GM12873 (cell line): Measurements from ENCODE around the gene AEBP1.

Source experiments
- CTCF ChIP-seq: IDR thresholded peaks from 2 replicates; pipeline ENCODE4 v1.5.1; 2012; ENCODE audit warnings: low read depth, mild to moderate bottlenecking, moderate library complexity, low read length, control low read depth; ENCODE audit not compliant: insufficient read depth; ENCODE audit errors: missing control alignments

Gene AEBP1

DNA sequence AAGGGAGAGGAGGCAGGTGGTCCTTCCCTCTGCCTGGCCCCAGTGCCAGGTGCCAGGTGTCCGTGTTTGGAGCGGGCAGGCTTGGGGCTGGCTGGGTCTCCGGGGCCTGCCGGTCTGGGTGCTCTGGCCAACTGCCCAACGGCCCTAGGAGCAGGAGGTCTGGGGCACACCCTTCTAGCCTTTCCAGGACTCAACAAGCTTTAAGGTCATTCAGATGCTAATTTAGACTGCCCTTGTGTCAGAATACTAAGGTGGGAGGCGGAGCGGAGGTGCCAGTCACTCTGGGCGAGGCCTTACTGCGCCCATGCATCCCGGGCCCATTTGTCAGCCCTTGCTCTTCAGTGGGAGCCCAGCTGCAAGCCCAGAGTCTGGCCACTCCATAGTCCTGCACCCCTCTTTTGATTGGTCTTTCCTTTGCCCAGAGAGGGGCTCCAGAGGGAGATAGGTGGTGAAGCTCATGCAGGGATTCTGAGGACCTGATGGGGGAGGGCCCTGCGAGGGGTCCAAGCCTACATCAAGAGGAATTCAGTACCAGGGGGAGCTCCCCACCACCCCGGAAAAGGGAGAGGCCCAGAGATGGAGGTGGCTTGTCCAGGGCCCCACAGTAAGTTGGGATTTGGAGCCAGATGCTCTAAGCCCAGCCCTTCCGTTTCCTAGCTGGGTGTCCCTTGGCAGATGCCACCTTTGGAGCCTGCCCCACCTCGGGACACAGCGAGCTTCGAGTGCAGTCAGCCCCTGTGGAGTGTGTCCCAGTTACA lies 40.1 kb upstream of the AEBP1 start:
- TF ChIP-seq CTCF, result no peak

DNA sequence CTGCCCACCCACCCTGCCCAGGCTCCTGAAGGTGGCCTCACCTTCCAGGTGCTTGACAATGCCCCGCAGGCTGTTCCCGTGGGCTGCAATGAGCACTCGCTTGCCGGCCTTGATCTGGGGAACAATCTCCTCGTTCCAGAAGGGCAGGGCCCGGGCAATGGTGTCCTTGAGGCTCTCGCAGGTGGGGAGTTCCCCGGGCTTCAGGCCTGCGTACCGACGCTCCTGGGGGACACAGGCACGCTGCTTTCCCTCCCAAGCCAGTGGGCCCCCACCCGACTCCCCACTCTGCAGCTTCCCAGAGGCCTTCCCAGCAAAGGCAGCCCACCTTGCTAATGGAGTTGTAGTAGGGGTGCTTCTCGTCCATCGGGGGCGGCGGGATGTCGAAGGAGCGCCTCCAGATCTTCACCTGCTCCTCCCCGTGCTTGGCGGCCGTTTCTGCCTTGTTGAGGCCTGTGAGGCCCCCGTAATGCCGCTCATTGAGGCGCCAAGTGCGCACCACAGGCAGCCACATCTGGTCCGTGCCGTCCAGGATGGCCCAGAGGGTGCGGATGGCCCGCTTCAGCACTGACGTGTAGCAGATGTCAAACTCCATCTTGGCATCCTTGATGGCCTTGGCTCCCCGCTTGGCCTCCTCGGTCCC lies 39.2 kb upstream of the AEBP1 start:
- TF ChIP-seq CTCF, result no peak

DNA sequence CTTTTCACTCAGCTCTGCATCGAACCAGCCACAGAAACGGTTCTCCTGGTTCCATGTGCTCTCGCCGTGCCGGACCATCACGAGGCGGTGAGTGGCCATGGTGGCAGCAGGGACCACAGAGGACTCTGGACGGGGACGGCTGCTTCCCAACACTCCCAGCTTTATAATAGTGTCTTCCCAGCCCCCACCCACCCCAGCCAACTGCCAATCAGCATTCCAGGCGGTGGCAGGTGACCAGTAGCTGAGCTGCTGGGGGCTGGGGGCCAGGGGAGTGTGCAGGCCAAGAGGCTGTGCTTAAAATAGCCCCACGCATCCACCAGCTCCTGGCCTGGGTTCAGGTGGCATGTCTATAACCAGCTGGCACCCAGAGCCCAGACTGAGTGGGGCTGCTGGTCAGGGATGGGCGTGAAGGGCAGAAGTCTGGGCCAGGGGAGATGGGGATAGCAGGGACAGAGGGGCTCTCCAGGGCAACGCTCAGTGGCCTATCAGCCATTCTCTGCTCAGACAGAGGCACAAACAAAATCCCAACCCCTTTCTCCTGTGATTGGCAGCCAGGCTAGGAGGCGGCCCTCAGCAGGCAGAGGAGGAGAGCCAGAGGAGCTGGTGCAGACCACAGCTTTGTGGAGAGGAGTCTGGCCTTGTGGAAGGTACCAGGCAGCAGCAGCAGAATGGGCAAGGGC lies 38.6 kb upstream of the AEBP1 start, which contains the start of gene PGAM2:
Gene PGAM2 (minus strand): TSS at position 137 of the 680 bp plus-strand sequence. CDS start 38 bp downstream, at position 99.
- no peak for TF ChIP-seq CTCF

GRCh38 chr7:44066111-44066460 lies 38.1 kb upstream of the AEBP1 start:
- no peak for TF ChIP-seq CTCF

DNA sequence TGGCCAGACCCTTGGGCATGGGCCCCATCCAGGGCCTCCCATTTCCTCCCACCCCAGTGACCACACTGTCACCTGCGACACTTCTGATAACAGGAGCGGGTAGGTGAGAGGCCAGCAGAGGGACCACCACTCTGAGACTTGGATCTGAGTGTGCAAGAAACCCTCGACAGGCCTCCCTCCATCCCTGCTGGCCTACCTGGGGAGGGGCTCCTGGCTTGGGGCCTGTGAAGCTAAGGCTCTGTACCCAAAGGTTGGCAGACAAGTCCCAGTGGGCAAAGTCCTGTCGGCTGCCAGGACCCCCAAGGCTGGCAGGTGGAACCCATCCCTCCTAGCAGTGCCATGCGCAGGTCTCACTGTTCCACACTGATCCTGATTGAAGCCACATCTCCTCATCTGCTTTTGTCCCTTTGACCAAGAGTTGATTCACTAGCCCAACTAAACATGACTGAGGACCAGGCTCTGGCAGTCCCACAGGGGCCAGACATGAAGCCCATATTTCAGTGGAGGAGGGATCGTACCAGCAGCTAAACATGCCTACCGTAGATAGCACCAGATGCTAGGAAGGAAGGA lies 37.6 kb upstream of the AEBP1 start:
- TF ChIP-seq CTCF, result no peak

GRCh38 chr7:44067064-44067951 lies 36.8 kb upstream of the AEBP1 start:
- TF ChIP-seq CTCF, result no peak
